ENCODE measurements around the gene STXBP4.
"Not testable (repeated sequence)": the region's sequence is repeated elsewhere in the genome, so short reads cannot be mapped to it uniquely, and the experiment has no call there.

STXBP4 gene

DNA sequence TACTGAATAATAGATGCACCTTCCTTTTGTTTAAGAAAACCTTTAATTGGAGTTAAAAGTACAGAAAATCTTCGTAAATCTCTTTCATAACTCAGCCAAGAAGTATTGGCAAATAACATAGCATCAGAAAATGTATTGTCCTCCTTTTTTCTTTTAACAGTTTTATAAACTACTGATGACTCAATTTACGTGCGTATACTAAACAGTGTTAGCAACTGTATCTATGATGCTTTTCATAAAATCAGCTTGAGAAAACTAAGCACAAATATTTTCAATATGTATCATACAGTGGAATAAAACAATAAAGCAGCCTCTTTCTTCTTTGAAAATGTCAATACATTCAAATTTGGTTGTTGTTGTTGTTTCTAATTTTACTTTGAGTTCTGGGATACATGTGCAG, 88.6 kb downstream of the STXBP4 start:
- DNase-seq = no peak

DNA sequence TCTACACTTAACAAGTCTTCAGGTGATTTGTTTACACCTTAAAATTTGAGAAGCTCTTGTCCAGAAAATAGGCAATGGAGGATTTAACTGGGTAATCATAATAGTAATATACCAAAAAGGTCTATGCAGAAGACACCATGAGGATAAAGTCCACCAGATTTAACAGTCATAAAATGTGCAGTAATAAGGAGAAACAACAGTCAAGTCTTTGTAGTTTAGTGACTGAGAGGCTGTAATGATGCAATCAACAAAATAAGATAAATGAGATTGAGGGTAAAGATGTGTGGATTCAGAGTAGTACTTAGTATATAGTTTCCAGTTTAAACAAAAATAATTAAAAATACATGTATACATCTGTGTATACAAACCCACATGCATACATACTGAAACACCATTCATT, 91.2 kb downstream of the STXBP4 start:
- DNase-seq = no peak

DNA sequence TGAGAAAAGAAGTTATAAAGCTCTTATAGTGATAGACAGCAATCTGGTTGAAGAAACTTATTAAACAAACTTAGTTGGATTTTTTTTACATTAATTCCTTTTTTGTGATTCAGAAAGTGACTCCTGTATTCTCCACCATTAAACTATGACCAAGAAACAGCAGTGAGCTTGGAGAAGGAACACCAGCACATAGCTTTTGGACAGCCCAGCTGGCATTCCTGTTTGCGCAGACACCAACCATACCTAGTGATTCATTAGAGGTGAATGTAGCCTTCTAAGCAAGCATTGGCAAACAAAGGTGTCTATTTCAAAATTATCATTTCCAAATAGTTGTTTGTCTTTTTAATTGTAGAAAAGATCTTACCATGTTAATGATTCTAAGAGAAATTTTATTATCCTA, 94.4 kb downstream of the STXBP4 start:
- DNase-seq = no peak

GRCh38 chr17:55063885-55064874, 95.6 kb downstream of the STXBP4 start:
- DNase-seq = no peak

GRCh38 chr17:55067697-55068439, 99.3 kb downstream of the STXBP4 start:
- no peak for DNase-seq

GRCh38 chr17:55068862-55069811, 100.6 kb downstream of the STXBP4 start:
- no peak for DNase-seq

DNA sequence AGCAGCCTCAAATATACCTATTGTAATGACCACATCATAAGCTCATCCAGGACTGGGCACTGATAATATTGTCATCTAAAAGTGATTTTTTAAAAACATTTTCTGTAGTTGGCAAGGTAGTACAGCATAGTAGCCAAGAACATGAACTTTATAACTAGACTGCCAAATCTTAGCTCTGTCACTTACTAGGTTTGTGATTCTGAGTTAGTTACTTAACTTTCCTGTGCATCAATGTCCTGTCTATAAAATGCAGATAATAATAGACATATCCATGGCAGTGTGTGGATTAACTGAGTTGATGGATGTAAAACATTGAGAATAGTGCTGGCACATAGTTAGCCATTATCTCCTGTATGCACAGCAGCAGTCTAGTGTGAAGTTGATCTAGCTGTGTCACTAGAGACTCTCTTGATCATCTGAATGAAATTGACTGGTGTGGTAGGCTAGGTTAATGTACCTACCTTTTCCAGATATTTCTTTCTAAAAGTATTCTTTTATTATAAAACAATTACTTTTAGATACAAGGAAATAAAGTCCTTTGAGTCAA, 101.5 kb downstream of the STXBP4 start:
- no peak for DNase-seq

- no peak for DNase-seq
Measured at GRCh38 chr17:55072898-55073297, 104.3 kb downstream of the STXBP4 start.

DNA sequence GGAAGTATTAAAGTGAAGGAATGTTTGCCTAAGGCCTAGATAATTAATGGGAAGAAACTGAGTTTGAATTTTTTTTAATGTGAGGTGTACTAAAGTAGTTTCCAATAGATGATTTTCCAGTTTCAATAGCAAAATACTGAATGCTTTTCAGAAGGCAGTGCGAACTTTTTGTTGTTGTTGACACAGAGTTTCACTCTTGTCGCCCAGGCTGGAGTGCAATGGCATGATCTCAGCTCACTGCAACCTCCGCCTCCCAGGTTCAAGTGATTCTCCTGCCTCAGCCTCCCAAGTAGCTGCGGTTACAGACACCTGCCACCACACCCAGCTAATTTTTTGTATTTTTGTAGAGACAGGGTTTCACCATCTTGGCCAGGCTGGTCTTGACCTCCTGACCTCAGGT, 104.9 kb downstream of the STXBP4 start:
- not testable (repeated sequence) for DNase-seq

DNA sequence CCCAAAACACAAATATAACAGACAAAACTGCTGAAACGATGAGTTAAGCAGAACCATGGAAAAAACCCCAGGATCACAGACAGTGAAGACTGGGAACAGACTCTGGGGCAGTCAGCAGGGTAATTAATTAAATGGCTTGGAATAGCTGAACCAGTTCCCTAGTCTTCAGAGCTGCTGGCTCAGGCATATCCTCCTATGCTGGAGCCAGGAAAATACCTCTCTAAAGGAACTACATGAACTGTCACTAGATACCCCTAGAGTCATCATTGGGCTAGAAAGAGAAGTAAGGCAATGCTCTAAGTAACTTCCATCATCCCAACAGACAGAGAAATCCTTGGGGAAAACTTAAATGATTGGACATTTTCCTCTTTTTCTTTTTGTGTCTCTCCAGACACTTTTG, 113.0 kb downstream of the STXBP4 start:
- no peak for DNase-seq

GRCh38 chr17:55086635-55087058, 118.1 kb downstream of the STXBP4 start:
- no peak for DNase-seq

GRCh38 chr17:55089256-55089655, 120.7 kb downstream of the STXBP4 start:
- DNase-seq = no peak

DNA sequence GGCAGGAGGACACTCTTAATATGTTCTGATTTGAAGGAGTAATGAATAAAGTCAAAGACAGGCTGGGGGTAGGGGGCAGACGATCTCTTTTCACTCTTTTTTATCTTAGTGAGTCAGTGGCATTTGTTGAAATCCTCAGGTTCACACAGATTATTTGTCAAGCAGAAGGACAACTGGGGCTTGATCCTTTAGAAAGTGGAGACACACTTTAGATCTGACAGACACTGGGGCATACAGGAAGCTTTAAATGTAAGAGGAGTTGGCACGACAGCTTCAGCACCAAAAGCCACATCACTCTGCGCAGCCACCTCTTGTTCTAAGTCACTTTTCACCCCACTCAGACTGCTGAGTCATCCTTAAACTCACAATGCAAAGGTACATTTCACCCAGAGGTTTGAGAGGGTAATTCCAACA, 121.5 kb downstream of the STXBP4 start:
- peak; percentile 57 for DNase-seq

DNA sequence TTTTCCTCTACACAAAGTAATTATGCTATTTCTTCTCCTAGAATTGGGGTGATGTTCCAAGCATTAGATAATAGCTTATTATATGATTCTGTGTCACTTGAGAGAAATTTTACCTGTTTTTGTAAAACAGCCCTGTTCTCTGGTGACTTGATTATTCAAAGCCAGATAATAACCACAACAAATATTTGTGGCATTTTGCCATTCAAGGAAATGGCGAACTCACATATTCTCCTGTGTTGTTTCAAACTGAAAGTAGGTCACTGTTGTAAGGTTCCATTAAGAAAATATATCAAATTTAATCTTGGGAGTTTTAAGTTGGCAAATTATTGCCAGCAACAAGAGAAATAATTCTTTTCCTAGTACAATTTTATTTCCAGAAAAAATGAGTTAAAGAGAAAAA, 124.8 kb downstream of the STXBP4 start:
- DNase-seq = no peak

- DNase-seq = no peak
Measured at GRCh38 chr17:55098765-55099164, 130.2 kb downstream of the STXBP4 start.

- no peak for DNase-seq
Measured at GRCh38 chr17:55110521-55110920, 142.0 kb downstream of the STXBP4 start.

DNA sequence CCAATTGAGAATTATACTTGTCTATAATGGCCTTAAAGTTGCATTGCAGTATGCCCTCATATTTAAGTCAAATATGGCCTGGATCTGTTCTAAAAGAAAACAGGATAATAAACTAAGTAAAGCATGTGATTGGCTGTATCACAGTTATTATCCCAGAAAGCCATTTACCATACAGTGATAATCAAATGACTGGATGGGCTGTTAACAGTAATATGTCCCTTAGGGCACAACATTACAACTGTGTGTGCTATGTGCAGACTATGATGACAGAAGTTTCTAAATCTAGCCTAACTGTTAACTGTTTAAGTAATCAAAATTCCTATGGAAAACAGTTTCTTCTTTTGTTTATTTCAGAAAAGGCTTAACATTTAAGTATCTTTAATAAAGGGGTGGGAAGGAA, 145.7 kb downstream of the STXBP4 start:
- DNase-seq = no peak

GRCh38 chr17:55116440-55116914, 147.9 kb downstream of the STXBP4 start:
- no peak for DNase-seq

- no peak for DNase-seq
Measured at GRCh38 chr17:55117164-55117563, 148.6 kb downstream of the STXBP4 start.

DNA sequence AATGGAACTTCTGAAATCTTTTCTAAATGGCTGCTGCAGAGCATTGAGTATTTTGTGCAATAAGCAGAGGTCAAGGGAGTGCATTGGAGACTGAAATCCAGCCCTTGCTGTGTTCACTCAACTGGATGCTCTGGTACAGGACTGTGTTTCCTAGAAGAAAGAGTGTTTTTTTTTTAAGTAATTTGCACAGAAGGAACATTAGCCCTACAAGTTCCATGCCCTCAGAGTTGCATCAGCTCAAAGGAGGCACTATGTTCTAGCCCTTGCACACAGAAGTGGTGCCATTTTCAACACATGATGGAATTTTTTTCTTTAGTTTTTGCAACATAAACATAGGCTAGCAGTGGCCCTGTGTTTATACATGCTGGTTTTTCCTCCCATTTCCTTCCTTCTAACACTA, 152.1 kb downstream of the STXBP4 start:
- no peak for DNase-seq

- no peak for DNase-seq
Measured at GRCh38 chr17:55121268-55121667, 152.7 kb downstream of the STXBP4 start.

DNA sequence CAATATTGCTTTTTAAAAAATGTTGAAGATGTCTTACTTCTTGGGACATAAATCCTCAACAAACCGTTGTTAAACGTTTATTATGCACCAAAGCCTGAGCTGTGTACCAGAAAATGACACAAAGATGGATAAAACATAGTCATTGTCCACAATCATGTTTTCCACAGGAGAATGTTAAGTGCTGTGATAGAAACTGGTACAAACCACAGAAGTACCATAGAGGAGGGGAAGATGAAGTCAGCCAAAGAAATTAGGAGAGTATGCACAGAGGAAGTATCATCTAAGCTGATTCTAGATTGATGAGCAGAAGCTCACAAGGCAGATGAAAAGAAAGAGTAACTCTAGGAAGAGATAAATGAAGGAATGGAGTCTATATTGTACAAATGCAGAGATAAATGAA, 153.5 kb downstream of the STXBP4 start:
- no peak for DNase-seq

Measured in stimulated activated naive CD4-positive, alpha-beta T cell treated with Interleukin-2 at 50 U/mL for 16 hours (primary cell).